Activated T-helper 1 cell treated with anti-CD3 and anti-CD28 coated beads, Interleukin-12 subunit alpha, Interleukin-12 subunit beta, Interleukin-2, Interleukin-4 antibody, amounts not matched to agents 30 ng/mL and 10 ng/mL and 1 ng/mL, durations not matched to agents 14 hours and 24 hours and 36 hours (primary cell): Measurements from ENCODE around the gene HTR3B. TPM values are rescaled to one million over a fixed set of nuclear protein-coding genes. Genes with fewer than 3 reads are reported as not detected.
A peak's percentile ranks its signal among the peaks of the same experiment; 100 is the strongest.

ENCODE experiments used
- DNase-seq: peaks from one replicate; pipeline ENCODE4 v3.0.0; 2021; ENCODE audit warnings: low spot score
- H3K27ac Mint-ChIP-seq: one replicate; pipeline ENCODE4 v1.8.0; 2021; ENCODE audit warnings: mild to moderate bottlenecking, mixed read lengths
- H3K27me3 Mint-ChIP-seq: one replicate; pipeline ENCODE4 v1.8.0; 2022; ENCODE audit warnings: mild to moderate bottlenecking, moderate library complexity, mixed read lengths; ENCODE audit not compliant: insufficient read depth
- H3K36me3 Mint-ChIP-seq: one replicate; pipeline ENCODE4 v1.8.0; 2021; ENCODE audit warnings: low read depth, mixed read lengths
- H3K4me1 Mint-ChIP-seq: one replicate; pipeline ENCODE4 v1.8.0; 2021; ENCODE audit warnings: low read depth, mixed read lengths
- H3K4me3 Mint-ChIP-seq: one replicate; pipeline ENCODE4 v1.8.0; 2021; ENCODE audit warnings: mild to moderate bottlenecking, moderate library complexity, mixed read lengths
- H3K9me3 Mint-ChIP-seq: one replicate; pipeline ENCODE4 v1.8.0; 2021; ENCODE audit warnings: mixed read lengths
- intact Hi-C: fragments of 100-400 bp; cut with micrococcal nuclease; formaldehyde crosslinking; loops from one replicate; pipeline ENCODE4 v1.15.1; 2024
- total RNA-seq: library from RNA; stranded (reverse); gene quantifications from 2 replicates; pipeline ENCODE4 v1.2.3, GENCODE V29; 2022

The HTR3B gene
- not detected in 2 replicates for total RNA-seq

- DNase-seq: no peak
- no peak within 1 kb of the TSS for H3K27ac Mint-ChIP-seq
- no peaks in the 10 kb centered on the region for H3K4me1 Mint-ChIP-seq
- H3K4me3 Mint-ChIP-seq: no peak within 1 kb of the TSS
- no peaks in the 10 kb centered on the region for H3K9me3 Mint-ChIP-seq
- H3K27me3 Mint-ChIP-seq: peaks cover 42% of the 10 kb centered on the region
- H3K36me3 Mint-ChIP-seq: no peaks in the 10 kb centered on the region
- intact Hi-C loops: no loop called here
These were observed at the start of gene HTR3B for GRCh38 chr11:113904379-113905101. Gene HTR3B, plus strand, starts transcription at chr11:113904796. Its CDS starts 138 bp downstream, at chr11:113904934.

DNA sequence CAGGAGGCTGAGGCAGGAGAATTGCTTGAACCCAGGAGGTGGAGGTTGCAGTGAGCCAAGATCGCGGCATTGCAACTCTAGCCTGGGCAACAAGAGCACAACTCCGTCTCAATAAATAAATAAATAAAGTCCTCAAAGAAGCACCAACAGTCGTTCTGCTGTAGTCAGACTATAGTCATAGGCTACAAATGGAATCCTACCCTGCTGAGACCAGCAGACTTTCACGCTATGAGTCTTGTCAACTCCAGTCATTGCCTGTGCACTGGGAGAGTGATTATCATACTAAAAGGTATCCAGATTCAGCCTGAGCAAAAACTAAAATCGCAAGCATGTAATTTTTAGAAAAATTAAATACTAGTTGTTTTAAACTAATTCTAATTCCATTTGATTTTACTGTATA is 48.8 kb upstream of the HTR3B start:
- H3K4me3 Mint-ChIP-seq: no peak overlapping the region
- intact Hi-C loops: no loop called here

DNA sequence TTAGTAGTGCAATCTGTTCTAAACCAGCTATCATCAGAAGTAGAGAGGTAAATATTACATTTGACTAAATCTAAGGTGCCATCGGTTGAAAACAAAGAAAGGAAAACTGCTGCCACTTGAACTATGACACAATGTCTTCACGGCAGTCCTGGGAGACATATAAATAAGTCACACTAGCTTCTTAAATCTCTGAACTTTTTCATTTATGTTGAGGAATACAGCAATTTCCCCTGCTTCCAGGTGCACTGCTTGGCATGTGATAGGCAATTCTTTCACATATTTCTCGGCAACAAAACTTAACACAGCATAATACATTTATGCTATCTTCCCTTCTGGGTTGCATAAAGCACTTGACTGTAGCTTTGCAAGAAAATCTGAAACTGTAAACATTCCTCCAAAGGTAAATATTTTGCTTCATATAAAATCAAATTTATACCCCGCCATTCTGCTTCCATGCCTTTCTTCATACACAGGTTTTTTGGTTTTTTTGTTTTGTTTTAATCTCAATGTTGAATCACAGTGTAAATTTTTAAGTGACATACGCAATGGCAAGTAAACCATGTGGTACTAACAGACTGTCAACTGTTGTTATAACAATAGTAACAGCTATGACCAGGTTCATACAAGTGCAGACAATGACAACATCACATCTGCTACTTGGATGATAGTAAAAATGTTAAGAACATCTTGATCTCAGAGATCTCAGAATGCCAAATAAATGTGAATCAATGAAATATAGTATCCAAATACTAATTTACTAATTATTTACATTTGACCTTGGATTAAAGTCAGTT is 47.4 kb upstream of the HTR3B start:
- peaks cover 10% of the 10 kb centered on the region for H3K36me3 Mint-ChIP-seq
- intact Hi-C loops: no loop called here
- H3K27ac Mint-ChIP-seq: no peak overlapping the region
- no peaks in the 10 kb centered on the region for H3K9me3 Mint-ChIP-seq
- peaks cover 29% of the 10 kb centered on the region for H3K4me1 Mint-ChIP-seq
- DNase-seq: no peak
- H3K27me3 Mint-ChIP-seq: no peaks in the 10 kb centered on the region
- H3K4me3 Mint-ChIP-seq: no peak overlapping the region

More for the DNA sequence above, 48.8 kb upstream of the HTR3B start:
- Mint-ChIP-seq H3K27ac (no peak overlapping the region), H3K27me3 (no peaks in the 10 kb centered on the region), H3K36me3 (peaks cover 18% of the 10 kb centered on the region), H3K4me1 (peaks cover 17% of the 10 kb centered on the region), H3K9me3 (no peaks in the 10 kb centered on the region)
- no peak for DNase-seq

DNA sequence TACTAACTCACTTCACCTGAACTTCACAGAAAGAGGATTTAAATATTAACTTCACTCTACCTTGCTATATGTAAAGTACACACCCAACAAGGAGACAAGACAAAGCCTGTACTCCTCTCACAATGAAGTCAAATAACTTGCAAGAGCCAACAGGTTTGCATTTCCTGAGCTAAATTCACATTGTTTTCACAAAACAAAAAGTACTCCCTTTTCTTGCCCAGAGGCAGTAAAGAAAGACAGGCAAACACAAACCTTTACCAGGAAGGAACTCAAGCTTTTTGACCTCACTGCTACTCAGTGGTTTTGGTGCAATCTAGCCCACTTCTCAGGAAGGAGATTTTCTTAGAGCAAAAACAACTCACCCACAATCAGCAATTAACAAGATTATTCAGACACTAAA is 44.9 kb upstream of the HTR3B start:
- no peaks in the 10 kb centered on the region for H3K27me3 Mint-ChIP-seq
- H3K27ac Mint-ChIP-seq: peak overlapping the region; percentile 72
- H3K4me3 Mint-ChIP-seq: peak overlapping the region; percentile 28
- DNase-seq: peak; percentile 15
- no peaks in the 10 kb centered on the region for H3K9me3 Mint-ChIP-seq
- peaks cover 36% of the 10 kb centered on the region for H3K4me1 Mint-ChIP-seq
- intact Hi-C loops: no loop called here
- H3K36me3 Mint-ChIP-seq: peaks cover 14% of the 10 kb centered on the region

DNA sequence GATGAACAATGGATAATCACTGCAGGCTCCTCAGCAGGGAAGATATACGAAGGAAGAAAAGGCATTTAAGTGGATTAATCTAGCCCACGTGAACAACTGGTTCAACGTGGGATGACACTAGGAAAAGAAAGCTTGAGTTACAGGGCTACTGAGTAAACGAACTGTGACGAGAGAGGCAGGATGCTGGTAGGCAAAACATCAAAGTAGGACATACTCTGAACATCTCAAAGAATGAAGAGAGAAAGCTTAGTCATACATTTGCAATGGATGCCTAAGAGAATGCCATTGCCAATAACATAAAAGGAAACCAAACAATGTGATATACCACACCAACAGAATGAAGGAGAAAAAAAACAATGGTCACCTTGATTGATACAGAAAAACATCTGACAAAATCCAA is 42.2 kb upstream of the HTR3B start:
- H3K9me3 Mint-ChIP-seq: no peaks in the 10 kb centered on the region
- H3K27ac Mint-ChIP-seq: peak overlapping the region; percentile 66
- peaks cover 38% of the 10 kb centered on the region for H3K4me1 Mint-ChIP-seq
- no peaks in the 10 kb centered on the region for H3K27me3 Mint-ChIP-seq
- intact Hi-C loops: no loop called here
- H3K4me3 Mint-ChIP-seq: peak overlapping the region; percentile 3
- no peak for DNase-seq
- peaks cover 23% of the 10 kb centered on the region for H3K36me3 Mint-ChIP-seq

GRCh38 chr11:113864410-113864809 is 40.2 kb upstream of the HTR3B start:
- intact Hi-C loops: no loop called here
- Mint-ChIP-seq H3K27me3 (no peaks in the 10 kb centered on the region), H3K27ac (no peak overlapping the region), H3K4me3 (no peak overlapping the region), H3K36me3 (peaks cover 26% of the 10 kb centered on the region), H3K4me1 (peaks cover 42% of the 10 kb centered on the region), H3K9me3 (no peaks in the 10 kb centered on the region)
- DNase-seq: no peak

- peaks cover 28% of the 10 kb centered on the region for H3K36me3 Mint-ChIP-seq
- peaks cover 36% of the 10 kb centered on the region for H3K4me1 Mint-ChIP-seq
- intact Hi-C loops: no loop called here
- no peak for DNase-seq
- H3K4me3 Mint-ChIP-seq: no peak overlapping the region
- H3K27me3 Mint-ChIP-seq: no peaks in the 10 kb centered on the region
- H3K9me3 Mint-ChIP-seq: no peaks in the 10 kb centered on the region
- H3K27ac Mint-ChIP-seq: no peak overlapping the region
These were observed 38.7 kb upstream of the HTR3B start for GRCh38 chr11:113865873-113866272.

- H3K36me3 Mint-ChIP-seq: peaks cover 30% of the 10 kb centered on the region
- no peaks in the 10 kb centered on the region for H3K9me3 Mint-ChIP-seq
- no peaks in the 10 kb centered on the region for H3K27me3 Mint-ChIP-seq
- H3K4me3 Mint-ChIP-seq: no peak overlapping the region
- peak overlapping the region; percentile 48 for H3K27ac Mint-ChIP-seq
- intact Hi-C loops: no loop called here
- no peak for DNase-seq
- H3K4me1 Mint-ChIP-seq: peaks cover 39% of the 10 kb centered on the region
These were observed 36.6 kb upstream of the HTR3B start for GRCh38 chr11:113867843-113868503.

DNA sequence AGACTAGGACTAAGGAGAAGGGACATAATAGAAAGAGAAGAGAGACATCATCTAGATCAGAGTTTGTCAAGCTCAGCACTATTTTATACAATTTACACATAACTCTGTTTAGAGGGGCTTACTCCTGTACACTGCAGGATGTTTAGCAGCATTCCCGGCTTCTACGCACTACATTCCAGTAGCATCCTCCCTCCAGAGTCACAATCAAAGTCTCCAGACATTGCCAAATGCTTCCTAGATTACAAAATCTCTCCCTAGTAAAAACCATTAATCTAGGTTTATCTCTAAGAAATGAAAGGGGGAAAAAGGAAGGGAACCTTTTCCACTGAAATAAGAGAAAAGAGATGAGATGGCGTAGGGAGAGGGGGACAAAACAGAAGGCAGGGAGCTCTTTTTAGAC is 33.3 kb upstream of the HTR3B start:
- H3K9me3 Mint-ChIP-seq: no peaks in the 10 kb centered on the region
- no peak overlapping the region for H3K27ac Mint-ChIP-seq
- H3K36me3 Mint-ChIP-seq: peaks cover 29% of the 10 kb centered on the region
- DNase-seq: no peak
- H3K4me1 Mint-ChIP-seq: peaks cover 62% of the 10 kb centered on the region
- no peaks in the 10 kb centered on the region for H3K27me3 Mint-ChIP-seq
- intact Hi-C loops: loop anchor here (10.0 kb wide), 2 partner anchors 313 to 1937 kb away; partner anchors contain the start of gene DIXDC1
- H3K4me3 Mint-ChIP-seq: no peak overlapping the region

DNA sequence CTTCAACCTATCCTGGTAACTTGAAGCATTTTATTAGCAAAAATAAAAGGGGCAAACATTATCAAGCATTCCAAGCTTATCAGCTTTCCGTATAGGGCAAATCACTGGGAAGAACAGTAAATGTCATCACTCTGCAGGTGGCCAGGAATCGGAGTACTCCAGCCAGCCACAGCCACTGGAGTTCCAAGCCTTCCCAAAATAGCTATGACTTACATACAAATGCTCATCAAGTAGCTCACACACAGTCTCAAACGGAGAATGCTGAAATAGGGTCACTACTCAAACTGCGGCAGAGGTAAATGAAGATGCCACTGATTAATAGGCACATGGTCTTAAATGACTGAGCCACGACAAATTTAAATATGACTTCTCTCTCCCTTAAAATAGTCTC is 31.4 kb upstream of the HTR3B start:
- intact Hi-C loops: loop anchor here (10.0 kb wide), 2 partner anchors 312 to 1938 kb away; partner anchors contain the start of gene DIXDC1
- no peak overlapping the region for H3K27ac Mint-ChIP-seq
- peak overlapping the region; percentile 96 for H3K4me3 Mint-ChIP-seq
- no peaks in the 10 kb centered on the region for H3K9me3 Mint-ChIP-seq
- H3K27me3 Mint-ChIP-seq: no peaks in the 10 kb centered on the region
- peaks cover 68% of the 10 kb centered on the region for H3K4me1 Mint-ChIP-seq
- no peak for DNase-seq
- peaks cover 19% of the 10 kb centered on the region for H3K36me3 Mint-ChIP-seq

GRCh38 chr11:113874096-113874495 is 30.5 kb upstream of the HTR3B start:
- intact Hi-C loops: loop anchor here (2.0 to 10.0 kb wide), 3 partner anchors 67 to 1939 kb away; partner anchors contain the start of gene DIXDC1
- Mint-ChIP-seq H3K9me3 (no peaks in the 10 kb centered on the region), H3K4me3 (peak overlapping the region; percentile 96), H3K4me1 (peaks cover 64% of the 10 kb centered on the region), H3K36me3 (peaks cover 19% of the 10 kb centered on the region), H3K27me3 (no peaks in the 10 kb centered on the region), H3K27ac (peak overlapping the region; percentile 87)
- no peak for DNase-seq

GRCh38 chr11:113874581-113875233 is 29.9 kb upstream of the HTR3B start:
- no peak for DNase-seq
- H3K9me3 Mint-ChIP-seq: no peaks in the 10 kb centered on the region
- intact Hi-C loops: loop anchor here (1.0 to 10.0 kb wide), 5 partner anchors 68 to 1940 kb away; partner anchors contain the start of genes DIXDC1, TTC12 and ZW10
- no peaks in the 10 kb centered on the region for H3K27me3 Mint-ChIP-seq
- H3K27ac Mint-ChIP-seq: peak overlapping the region; percentile 87
- peaks cover 64% of the 10 kb centered on the region for H3K4me1 Mint-ChIP-seq
- H3K36me3 Mint-ChIP-seq: peaks cover 19% of the 10 kb centered on the region
- peak overlapping the region; percentile 96 for H3K4me3 Mint-ChIP-seq
